HCT116 (cell line): ENCODE results near the gene PLPPR3.

Experiments used
- CTCF ChIP-seq, 3 experiments: fragments of 200-600 bp in 1 of 3; sonication (generic) in 1 of 3; IDR thresholded peaks in 2 of 3; conservative IDR thresholded peaks in 1 of 3; 2 replicates each; pipeline ENCODE4 v1.5.1; 2012 to 2017; ENCODE audit warnings: low read depth in 2 of 3, low read length in 2 of 3, antibody characterized with exemption in 1 of 3, borderline replicate concordance in 1 of 3, control low read depth in 1 of 3, mild to moderate bottlenecking in 1 of 3, mixed read lengths in 1 of 3, mixed run types in 1 of 3, moderate library complexity in 1 of 3; ENCODE audit not compliant: insufficient read depth in 1 of 3
- JUND ChIP-seq: IDR thresholded peaks from 2 replicates; pipeline ENCODE4 v1.6.1; 2012
- POLR2A ChIP-seq: IDR thresholded peaks from 2 replicates; pipeline ENCODE4 v1.7.0; 2011; ENCODE audit warnings: borderline replicate concordance; ENCODE audit not compliant: insufficient read depth, insufficient read length; ENCODE audit errors: extremely low read depth
- POLR2AphosphoS5 ChIP-seq: IDR thresholded peaks from 2 replicates; pipeline ENCODE4 v1.6.1; 2011; ENCODE audit warnings: mild to moderate bottlenecking, low read depth, low read length, moderate library complexity
- ZNF274 ChIP-seq: fragments of 200-500 bp; sonication (Bioruptor generic); IDR thresholded peaks from 2 replicates; pipeline ENCODE4 v1.6.1; 2014; ENCODE audit warnings: mild to moderate bottlenecking, low read depth, low read length, inconsistent platforms
- TF ChIP-seq, protein P1 (sequence below): IDR thresholded peaks from 2 replicates; pipeline ENCODE4 v1.6.1; 2012

DNA sequence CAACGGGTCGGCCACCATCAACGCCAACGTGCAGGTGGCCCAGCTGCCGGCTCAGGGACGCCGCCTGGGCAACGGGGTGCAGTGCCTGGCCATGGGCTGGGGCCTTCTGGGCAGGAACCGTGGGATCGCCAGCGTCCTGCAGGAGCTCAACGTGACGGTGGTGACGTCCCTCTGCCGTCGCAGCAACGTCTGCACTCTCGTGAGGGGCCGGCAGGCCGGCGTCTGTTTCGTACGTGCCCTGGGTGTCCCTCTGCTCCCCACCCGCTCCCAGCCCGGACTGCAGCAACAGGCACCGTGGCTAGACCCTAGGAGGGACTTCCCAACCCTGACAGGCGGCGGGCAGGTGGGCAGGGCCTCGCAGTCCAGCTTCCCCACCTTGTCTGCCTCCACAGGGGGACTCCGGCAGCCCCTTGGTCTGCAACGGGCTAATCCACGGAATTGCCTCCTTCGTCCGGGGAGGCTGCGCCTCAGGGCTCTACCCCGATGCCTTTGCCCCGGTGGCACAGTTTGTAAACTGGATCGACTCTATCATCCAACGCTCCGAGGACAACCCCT is 33.9 kb upstream of the PLPPR3 start:
- TF ChIP-seq POLR2A (no peak), POLR2AphosphoS5 (no peak), CTCF (IDR thresholded peaks at IDR 0.05 in 2 of 3, conservative IDR thresholded peaks at IDR 0.05 in 1 of 3; ENCODE audit: borderline replicate concordance in 1 of 3, insufficient read depth in 1 of 3, low read depth in 2 of 3, low read length in 2 of 3) (no peak), ZNF274 (no peak), JUND (no peak)
- TF ChIP-seq, protein P1, sequence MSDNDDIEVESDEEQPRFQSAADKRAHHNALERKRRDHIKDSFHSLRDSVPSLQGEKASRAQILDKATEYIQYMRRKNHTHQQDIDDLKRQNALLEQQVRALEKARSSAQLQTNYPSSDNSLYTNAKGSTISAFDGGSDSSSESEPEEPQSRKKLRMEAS, result no peak
